Measurements from ENCODE around the gene GP1BA.

DNA sequence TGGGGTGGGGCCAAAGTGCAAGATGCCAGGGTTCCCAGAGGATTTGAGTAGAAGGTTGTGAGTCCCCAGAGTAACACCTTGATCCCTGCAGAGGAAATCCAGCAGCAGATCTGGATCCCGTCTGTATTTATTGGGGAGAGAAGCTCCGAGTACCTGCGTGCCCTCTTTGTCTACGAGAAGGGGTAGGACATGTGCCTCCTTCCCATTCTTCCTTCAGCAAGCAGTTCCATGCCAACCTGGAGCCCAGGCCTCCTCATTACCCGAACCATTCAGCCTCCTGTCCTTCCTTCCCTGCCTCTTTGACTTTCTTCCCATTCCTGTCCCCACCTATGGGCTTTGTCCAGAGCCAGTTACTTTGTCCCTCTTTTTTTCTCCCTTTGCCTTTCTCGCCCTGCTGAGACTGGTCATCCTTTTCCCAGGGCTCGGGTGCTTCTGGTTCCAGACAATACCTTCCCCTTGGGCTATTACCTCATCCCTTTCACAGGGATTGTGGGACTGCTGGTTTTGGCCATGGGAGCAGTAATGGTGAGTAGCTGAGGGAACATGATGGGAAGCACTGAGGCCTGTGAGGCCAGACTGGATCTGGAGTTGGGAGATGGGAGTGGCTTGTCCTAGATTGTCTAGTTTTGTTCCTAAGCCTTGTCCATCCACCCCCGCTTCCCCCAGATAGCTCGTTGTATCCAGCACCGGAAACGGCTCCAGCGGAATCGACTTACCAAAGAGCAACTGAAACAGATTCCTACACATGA is 10.9 kb downstream of the GP1BA start:
- TF ChIP-seq POLR2A (IDR thresholded peaks at IDR 0.05) (no peak), EP300 (IDR thresholded peaks at IDR 0.05) (no peak), POLR2AphosphoS5 (IDR thresholded peaks at IDR 0.05) (no peak)
- TF ChIP-seq, protein P1, sequence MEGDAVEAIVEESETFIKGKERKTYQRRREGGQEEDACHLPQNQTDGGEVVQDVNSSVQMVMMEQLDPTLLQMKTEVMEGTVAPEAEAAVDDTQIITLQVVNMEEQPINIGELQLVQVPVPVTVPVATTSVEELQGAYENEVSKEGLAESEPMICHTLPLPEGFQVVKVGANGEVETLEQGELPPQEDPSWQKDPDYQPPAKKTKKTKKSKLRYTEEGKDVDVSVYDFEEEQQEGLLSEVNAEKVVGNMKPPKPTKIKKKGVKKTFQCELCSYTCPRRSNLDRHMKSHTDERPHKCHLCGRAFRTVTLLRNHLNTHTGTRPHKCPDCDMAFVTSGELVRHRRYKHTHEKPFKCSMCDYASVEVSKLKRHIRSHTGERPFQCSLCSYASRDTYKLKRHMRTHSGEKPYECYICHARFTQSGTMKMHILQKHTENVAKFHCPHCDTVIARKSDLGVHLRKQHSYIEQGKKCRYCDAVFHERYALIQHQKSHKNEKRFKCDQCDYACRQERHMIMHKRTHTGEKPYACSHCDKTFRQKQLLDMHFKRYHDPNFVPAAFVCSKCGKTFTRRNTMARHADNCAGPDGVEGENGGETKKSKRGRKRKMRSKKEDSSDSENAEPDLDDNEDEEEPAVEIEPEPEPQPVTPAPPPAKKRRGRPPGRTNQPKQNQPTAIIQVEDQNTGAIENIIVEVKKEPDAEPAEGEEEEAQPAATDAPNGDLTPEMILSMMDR (IDR thresholded peaks at IDR 0.05): no peak

All from stomach (tissue), 4 donors.